Loucy (cell line): Measurements from ENCODE around the gene FOS.

ENCODE experiments used
- EZH2phosphoT487 ChIP-seq: fragments of 200-600 bp; IDR thresholded peaks from 2 replicates; pipeline ENCODE4 v1.6.1; 2018; ENCODE audit warnings: antibody characterized with exemption, mild to moderate bottlenecking, moderate library complexity, borderline replicate concordance
- TF ChIP-seq, protein P1 (sequence below): fragments of 200-600 bp; sonication (generic); conservative IDR thresholded peaks from 2 replicates; pipeline ENCODE4 v1.5.1; 2014; ENCODE audit warnings: mild to moderate bottlenecking, antibody characterized with exemption, low read length

DNA sequence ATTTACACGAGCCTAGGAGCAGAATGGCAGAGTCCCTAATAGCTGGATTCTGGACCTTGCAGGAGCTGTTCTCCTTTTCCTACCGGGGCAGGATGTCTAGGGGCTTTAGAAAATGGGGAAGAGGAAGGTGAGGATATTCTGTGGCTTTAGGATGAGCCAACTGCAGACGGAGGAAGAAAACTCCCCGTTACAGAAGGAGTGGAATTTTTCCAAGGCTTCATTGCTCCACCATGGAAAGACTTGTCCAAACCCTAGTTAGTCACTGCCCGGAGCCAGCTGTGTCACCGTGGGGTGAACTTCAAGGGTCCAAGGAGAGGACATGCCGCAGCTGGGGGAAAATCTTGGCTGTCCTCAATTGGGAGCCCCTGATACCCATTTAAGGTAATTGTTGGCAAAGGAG is 41.6 kb downstream of the FOS start:
- TF ChIP-seq, protein P1, sequence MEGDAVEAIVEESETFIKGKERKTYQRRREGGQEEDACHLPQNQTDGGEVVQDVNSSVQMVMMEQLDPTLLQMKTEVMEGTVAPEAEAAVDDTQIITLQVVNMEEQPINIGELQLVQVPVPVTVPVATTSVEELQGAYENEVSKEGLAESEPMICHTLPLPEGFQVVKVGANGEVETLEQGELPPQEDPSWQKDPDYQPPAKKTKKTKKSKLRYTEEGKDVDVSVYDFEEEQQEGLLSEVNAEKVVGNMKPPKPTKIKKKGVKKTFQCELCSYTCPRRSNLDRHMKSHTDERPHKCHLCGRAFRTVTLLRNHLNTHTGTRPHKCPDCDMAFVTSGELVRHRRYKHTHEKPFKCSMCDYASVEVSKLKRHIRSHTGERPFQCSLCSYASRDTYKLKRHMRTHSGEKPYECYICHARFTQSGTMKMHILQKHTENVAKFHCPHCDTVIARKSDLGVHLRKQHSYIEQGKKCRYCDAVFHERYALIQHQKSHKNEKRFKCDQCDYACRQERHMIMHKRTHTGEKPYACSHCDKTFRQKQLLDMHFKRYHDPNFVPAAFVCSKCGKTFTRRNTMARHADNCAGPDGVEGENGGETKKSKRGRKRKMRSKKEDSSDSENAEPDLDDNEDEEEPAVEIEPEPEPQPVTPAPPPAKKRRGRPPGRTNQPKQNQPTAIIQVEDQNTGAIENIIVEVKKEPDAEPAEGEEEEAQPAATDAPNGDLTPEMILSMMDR, result no peak
- TF ChIP-seq EZH2phosphoT487, result no peak
